ENCODE measurements around the gene LDLRAD4.

Gene LDLRAD4

GRCh38 chr18:13218368-13218991 lies at the start of gene LDLRAD4:
TSS of gene LDLRAD4 (plus strand) at chr18:13218760.
- TF ChIP-seq, protein P1, sequence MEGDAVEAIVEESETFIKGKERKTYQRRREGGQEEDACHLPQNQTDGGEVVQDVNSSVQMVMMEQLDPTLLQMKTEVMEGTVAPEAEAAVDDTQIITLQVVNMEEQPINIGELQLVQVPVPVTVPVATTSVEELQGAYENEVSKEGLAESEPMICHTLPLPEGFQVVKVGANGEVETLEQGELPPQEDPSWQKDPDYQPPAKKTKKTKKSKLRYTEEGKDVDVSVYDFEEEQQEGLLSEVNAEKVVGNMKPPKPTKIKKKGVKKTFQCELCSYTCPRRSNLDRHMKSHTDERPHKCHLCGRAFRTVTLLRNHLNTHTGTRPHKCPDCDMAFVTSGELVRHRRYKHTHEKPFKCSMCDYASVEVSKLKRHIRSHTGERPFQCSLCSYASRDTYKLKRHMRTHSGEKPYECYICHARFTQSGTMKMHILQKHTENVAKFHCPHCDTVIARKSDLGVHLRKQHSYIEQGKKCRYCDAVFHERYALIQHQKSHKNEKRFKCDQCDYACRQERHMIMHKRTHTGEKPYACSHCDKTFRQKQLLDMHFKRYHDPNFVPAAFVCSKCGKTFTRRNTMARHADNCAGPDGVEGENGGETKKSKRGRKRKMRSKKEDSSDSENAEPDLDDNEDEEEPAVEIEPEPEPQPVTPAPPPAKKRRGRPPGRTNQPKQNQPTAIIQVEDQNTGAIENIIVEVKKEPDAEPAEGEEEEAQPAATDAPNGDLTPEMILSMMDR (IDR thresholded peaks at IDR 0.05), result no peak

DNA sequence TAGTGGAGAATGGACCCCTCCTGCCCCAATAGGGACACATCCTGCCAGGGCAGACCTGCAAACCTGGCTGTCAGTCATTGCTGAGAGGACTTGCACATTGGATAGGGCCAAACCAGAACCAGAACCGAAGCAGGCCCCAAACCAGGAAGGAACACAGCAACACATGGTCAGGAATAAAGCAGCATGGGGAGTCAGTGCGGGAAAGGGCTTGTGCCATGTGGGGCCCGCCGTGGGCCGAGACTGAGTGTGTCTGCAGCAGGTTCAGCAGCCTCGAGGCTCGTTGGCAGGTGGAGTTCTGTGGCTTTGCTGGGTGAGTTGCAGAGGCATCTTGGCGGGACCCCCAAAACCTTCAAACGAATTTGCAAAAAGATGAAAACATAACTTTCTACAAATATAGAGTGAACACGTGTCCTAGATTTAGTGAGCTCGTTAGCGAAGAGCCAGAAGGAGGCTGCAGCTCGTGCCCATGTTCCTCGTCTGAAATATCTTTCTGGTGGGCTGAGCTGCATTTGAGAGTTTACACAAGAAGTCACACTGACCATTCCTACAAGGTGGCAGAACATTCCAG lies 44.9 kb upstream of the LDLRAD4 start:
- TF ChIP-seq, protein P1 (IDR thresholded peaks at IDR 0.05), result no peak

DNA sequence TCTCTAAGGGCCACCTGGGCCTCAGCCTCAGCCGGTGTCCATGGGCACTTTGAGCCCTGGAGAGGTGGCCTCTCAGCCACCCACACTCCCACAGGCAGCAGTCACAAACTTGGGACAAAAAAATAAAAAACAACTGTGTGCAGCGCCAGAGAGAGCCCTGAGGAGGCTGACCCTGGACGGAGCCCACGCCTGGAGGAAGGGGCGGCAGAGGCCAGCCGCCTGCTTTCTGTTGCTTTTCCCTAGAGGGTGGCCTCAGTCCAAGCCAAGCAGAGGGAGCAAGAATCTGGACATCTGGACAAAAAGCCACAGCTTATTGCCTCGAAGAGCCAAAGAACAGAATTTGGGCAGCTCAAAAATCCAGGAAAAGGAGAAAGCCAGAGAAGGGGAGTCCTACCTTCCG lies 43.3 kb upstream of the LDLRAD4 start:
- TF ChIP-seq, protein P1 (IDR thresholded peaks at IDR 0.05), result no peak

GRCh38 chr18:13175754-13176210 lies 42.8 kb upstream of the LDLRAD4 start:
- TF ChIP-seq, protein P1 (IDR thresholded peaks at IDR 0.05), result no peak

DNA sequence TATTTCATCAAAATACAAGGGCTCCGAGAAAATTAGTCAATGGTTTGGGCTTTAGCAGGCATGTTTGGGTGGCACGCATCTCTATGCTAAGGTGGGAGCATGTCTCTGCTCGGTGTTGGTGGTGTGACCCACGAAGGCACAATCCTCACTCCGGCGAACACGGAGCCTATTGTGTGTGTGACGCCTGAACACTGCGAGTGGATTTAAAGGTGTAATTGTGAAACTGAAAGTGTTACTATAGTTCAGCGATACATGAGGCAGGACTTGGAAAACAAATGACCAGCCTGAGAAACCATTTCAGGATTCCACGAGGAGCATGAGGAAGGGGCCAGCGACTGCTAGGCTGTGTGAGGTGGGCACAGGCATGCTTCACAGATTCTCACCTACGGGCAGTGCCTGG lies 41.7 kb upstream of the LDLRAD4 start:
- TF ChIP-seq, protein P1 (IDR thresholded peaks at IDR 0.05), result no peak

DNA sequence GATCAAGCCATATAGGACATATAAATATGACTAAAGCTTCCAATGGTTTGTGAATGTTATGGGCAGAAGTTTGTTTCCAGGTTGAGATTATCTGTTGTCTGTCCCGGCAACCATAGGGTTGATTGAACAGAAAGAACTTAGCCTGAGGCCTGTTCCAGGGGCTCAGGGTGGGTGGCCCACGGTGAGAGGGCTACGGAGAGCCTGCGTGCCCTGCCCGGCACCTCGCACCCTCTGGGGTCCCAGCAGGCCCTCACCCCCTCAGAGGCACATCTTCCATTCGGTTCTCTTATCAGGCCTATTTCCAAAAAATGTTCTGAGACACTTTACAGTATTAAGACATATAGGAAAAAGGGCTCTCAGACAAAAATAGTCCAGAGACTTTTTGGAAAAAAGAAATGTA lies 40.4 kb upstream of the LDLRAD4 start:
- TF ChIP-seq, protein P1 (IDR thresholded peaks at IDR 0.05), result no peak

DNA sequence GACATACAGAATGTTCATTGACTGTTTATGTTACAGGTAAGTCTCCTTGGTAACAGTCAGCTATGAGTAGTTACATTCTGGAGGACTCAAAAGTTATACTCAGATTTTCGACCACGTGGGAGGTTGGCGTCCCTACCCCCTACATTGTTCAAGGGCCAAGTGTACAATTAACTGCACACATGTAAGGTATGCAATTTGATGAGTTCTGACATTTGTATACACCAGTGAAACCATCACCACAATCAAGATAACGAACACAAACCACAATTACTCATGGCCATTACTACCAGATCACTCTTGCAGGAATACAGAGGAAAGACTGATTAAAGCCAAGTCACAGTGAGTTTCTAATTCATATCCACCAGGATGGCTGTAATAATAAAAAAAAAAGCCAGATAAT lies 39.6 kb upstream of the LDLRAD4 start:
- TF ChIP-seq, protein P1 (IDR thresholded peaks at IDR 0.05), result no peak
